Stimulated activated CD8-positive, alpha-beta memory T cell treated with anti-CD3 and anti-CD28 coated beads, Interleukin-12 subunit alpha, Interleukin-12 subunit beta, amount 100 ng/mL, for 4 hours (primary cell): ENCODE data around the gene THEMIS2.
"Not testable (repeated sequence)": the region's sequence is repeated elsewhere in the genome, so short reads cannot be mapped to it uniquely, and the experiment has no call there.

Experiments used
- DNase-seq: peaks from one replicate; pipeline ENCODE4 v3.0.0-alpha.2; 2020; ENCODE audit warnings: low read depth

The THEMIS2 gene

GRCh38 chr1:27862671-27863537, 9.4 kb upstream of the THEMIS2 start:
- DNase-seq: no peak

DNA sequence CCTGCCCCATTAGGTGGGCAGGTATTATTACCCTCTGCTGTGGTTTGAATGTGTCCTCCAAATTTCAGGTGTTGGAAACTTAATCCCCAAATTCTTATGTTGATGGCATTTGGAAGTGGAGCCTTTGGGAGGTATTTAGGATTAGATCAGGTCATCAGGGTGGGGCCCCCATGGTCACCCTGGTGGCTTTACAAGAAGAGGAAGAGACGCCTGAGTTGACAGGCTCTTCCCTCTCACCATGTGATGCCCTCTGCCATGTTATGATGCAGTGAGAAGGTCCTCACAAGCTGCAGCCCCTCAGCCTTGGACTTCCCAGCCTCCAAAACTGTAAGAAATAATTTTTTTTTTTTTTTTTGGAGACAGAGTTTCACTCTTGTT, 8.8 kb upstream of the THEMIS2 start:
- DNase-seq: no peak

GRCh38 chr1:27864264-27864895, 8.0 kb upstream of the THEMIS2 start:
- no peak for DNase-seq

GRCh38 chr1:27865821-27866220, 6.5 kb upstream of the THEMIS2 start:
- no peak for DNase-seq

DNA sequence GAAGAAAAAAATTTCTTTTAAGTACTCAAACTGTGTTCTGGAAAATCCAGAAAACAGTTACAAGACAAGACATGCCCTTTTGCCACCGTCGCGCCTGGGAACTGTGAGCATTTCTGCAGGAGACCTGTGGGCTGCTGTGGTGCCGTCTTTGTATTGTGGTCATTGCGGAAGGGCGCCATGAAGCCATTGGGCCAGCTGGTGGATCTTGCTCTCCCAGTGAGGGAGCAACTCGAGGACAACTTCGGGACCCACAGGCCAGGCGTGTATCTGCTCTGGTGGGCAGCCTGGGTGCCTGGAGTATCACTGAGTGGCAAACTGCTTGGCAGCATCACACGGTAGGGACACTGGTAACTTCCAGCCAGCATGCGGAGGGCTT, 3.8 kb upstream of the THEMIS2 start:
- no peak for DNase-seq

DNA sequence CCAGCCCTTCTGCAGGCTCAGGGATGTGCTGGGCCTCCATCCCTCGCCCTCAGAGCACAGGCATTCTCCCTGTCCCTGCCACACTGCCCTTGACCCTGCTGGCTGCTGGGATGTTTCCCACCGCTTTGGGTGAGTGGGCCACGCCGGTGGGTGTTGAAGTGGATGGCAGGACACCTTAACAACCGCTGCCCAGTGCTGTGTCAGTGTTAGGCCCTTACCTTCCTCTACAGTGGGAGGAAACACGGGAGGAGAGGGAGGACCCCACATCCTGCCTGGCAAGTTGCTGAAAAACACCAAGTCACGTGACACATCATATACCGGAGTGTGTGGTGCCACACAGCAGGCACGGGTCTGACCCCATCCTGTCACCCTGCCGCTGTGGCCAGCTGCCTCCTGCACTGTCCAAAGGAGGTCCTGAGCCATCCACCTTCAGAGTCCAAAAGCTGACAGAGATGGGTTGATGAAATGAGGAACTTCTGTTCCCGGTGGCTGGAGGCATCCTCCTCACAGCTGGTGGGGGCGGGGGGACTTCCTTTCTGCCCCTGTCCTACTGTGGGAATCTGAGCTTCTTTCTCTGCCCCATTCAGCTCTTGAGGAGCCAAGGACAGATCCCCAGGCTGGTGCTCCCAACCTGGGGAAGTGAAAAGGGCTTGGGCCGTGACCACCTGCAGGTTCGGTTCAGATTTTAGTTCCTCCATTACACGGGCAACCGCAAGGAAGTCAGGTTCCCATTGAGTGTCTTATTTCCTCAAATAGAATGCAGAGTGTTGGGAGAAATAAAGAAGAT, 3.2 kb upstream of the THEMIS2 start:
- peak; percentile 40 for DNase-seq

DNA sequence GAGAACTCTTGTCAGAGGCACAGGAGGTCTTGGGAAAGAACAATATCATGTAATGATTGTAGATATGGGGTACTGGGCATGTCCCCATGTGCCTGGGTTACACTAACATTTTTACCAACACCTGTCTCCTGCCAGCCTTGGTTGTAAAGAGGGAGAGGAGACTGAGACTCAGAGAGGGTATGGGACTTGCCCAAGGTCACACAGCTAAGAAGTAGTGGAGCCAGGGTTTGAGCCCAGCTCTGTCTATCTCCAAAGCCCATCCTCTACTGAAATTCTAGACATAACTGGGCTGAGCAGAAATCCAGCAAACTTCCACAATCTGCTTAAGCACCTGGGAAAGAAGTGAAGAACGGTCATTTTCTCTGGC, 2.6 kb upstream of the THEMIS2 start:
- no peak for DNase-seq

DNA sequence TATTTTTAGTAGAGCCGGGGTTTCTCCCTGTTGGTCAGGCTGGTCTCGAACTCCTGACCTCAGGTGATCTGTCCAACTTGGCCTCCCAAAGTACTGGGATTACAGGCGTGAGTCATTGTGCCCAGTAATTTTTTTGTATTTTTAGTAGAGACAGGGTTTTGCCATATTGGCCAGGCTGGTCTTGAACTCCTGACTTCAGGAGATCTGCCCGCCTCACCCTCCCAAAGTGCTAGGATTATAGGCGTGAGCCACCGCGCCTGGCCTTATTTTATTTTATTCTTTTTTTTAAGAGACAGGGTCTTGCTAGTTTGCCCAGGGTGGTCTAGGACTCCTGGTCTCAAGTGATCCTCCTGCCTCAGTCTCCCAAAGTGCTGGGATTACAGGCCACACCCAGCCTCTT, 1.3 kb upstream of the THEMIS2 start:
- not testable (repeated sequence) for DNase-seq

DNA sequence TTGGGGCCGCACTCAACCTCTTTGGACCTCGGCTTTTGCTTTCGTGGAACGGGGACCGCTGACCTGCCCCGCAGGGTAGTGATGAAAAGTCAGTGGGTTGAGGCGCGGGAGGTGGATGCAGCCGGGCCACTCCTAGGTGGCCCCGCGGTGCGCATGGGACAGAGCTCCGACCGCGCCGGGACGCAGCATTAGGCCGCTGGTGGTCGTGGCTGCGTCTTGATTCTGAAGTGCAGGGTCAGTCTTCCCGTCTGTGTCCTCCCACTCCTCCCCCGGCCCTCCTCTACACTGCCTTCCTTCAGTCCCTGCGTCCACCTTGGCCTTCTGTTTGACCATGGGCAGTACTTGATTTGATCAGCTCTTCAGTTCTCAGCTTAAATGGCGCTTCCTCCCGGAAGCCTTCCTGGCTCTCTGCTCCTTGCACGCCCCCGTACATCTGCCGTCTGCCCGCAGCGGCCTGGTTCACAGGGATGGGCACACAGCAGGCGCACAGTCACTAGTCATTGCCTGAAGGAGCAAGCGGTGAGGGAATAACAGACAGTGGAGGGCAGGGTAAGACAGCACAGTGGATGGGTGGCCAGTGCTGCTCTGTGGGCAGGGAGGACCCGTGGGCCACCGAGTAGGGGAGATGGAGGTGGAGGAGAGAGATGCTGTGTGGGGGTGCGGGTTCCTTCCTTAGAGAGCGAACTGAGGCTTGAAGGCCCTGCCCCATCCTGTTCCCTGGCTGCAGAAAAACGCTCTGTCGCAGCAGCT, 633 bp downstream of the THEMIS2 start:
- no peak for DNase-seq

GRCh38 chr1:27873671-27874384, 1.5 kb downstream of the THEMIS2 start:
- DNase-seq: no peak

- DNase-seq: no peak
These were observed 4.2 kb downstream of the THEMIS2 start for GRCh38 chr1:27876341-27877114.

- DNase-seq: no peak
These were observed 4.7 kb downstream of the THEMIS2 start for GRCh38 chr1:27877115-27877416.

- DNase-seq: no peak
These were observed 5.7 kb downstream of the THEMIS2 start for GRCh38 chr1:27878039-27878438.

DNA sequence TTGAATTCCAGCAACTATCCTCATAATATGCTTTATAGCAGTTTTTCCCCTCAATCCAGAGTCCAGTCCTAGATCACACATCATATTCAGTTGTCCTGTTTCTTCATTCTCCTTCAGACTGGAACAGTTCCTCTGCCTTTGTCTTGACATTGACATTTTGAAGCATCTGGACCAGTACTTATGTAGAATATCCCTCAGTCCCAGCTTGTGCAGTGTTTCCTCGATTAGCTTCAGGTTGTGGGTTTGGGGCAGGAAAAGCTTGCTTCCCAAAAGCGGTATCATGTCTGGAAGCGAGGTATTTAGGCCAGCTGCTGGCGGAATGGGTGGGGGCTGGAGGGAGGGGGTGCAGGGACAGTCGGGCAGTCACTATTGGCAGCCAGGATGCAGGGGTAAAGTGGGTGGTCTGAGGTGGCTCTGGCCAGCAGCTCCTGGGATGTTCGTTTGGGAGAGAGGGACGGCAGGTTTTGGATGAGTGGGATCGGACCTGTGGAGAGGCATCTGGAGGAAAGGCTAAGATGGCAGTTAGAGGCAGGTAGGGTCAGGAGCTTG, 6.5 kb downstream of the THEMIS2 start:
- DNase-seq: no peak

GRCh38 chr1:27879374-27880082, 7.2 kb downstream of the THEMIS2 start:
- DNase-seq: no peak

DNA sequence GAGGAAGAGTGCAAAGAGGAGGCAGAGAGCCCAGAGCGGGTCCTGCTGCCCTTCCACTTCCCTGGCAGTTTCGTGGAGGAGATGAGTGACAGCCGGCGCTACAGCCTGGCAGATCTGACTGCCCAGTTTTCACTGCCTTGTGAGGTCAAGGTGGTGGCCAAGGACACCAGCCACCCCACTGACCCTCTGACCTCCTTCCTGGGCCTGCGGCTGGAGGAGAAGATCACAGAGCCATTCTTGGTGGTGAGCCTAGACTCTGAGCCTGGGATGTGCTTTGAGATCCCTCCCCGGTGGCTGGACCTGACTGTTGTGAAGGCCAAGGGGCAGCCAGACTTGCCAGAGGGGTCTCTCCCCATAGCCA, 10.2 kb downstream of the THEMIS2 start:
- no peak for DNase-seq

DNA sequence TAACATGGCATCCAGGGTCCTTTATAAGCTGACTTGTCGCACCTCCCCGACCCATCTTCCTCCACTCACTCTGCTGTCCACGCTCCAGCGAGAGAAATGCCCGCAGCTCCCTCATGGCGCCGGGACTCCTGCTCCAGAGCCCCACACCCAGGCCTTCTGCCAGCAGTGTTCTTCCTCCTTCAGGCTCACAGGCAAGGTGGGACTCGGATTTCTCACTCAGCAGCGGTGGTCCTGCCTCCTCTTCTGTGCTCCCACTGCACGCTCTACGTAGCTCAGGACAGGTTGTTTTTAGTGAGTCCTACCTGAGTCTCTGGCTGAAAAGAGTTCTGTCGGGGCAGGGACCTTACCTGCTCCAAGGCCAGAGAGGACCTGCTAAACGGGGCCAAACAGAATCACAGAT, 11.2 kb downstream of the THEMIS2 start:
- no peak for DNase-seq

DNA sequence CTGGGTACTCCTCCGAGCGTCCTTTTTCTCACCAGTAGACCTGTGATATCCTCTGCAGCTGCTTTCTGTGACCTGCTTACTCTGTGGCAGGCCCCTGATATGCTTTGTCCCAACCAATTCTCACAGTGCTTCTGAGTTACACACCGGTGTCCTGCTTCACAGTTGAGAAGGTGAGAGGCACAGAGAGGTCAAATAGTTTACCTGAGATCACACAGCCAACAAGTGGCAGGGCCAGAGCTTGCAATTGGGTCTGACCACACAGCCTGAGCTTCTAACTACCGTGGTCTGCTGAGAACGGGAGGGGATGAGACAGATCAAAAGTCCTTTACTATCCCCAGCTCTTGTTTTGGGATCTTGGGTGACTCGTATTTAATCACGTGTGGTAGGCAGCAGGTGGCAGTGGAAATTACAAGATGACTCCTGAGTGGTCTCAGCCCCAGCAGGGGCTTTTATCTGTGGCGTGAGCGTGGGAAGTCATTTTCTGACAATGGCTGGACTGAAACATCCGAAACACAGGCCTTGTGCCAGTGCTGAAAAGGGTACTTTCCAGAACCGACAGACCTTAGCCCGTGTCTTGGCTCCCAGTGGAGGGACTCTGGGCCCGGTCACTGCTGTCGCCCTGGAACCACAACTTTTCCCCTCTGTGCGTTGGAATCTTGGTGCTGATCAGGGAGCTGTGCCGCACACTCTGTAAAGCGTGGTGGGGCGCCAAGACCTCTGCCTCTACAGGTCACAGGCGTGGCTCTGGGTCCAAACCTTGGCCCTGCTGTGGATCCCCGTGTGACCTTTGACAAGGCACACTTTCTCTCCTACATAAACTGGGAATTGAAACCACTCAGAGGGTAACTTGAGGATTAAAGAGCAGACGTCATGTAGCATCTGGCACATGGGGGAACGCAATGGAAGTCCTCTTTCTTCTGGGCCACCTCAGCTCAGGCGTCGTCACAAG, 11.9 kb downstream of the THEMIS2 start:
- DNase-seq: no peak

GRCh38 chr1:27885114-27885528, 12.8 kb downstream of the THEMIS2 start:
- DNase-seq: no peak
